Measurements from ENCODE around the gene FOXO1. TPM values are rescaled to one million over a fixed set of nuclear protein-coding genes. Genes with fewer than 3 reads are reported as not detected.
A peak's percentile ranks its signal among the peaks of the same experiment; 100 is the strongest.

Gene FOXO1
- total RNA-seq, 6 experiments from 2014 or later: 12.3 to 27.7 (median 14.6) TPM

DNA sequence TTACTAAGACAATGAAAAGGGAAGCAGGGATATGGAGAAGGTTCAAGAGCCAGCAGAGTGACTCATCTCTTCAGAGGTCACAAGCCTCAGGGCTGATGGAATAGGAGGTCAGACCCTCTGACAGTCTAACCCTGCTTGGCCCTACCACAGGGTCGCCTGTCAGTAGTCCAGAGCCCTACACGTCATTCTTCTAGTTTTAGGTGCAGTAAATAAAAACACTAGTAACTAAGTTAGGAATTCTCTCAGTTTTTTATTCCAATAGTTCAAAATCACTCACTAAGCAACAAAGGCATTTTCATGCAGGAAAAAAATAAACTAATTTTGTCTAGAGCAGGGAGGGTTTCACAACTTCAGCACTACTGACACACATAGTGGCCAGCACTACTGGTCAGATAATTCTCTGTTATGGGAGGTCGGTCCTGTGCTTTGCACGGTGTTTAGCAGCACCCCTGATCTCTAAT, 27.2 kb downstream of the FOXO1 start:
- no peak overlapping the region for H3K4me3 ChIP-seq
- intact Hi-C loops (cut with DNase I): no loop called here
- ATAC-seq (peak; percentile 82 to 95 (median 88)), DNase-seq (peak in 1 of 3 donors; percentile 46)
- H3K36me3 ChIP-seq: no peaks in the 10 kb centered on the region
- peaks cover 0 to 38% (median 15%) of the 10 kb centered on the region in 4 donors for H3K4me1 ChIP-seq
- peak overlapping the region in 2 of 3 donors; percentile 7 to 35 for H3K27ac ChIP-seq
- TF ChIP-seq, protein P1, sequence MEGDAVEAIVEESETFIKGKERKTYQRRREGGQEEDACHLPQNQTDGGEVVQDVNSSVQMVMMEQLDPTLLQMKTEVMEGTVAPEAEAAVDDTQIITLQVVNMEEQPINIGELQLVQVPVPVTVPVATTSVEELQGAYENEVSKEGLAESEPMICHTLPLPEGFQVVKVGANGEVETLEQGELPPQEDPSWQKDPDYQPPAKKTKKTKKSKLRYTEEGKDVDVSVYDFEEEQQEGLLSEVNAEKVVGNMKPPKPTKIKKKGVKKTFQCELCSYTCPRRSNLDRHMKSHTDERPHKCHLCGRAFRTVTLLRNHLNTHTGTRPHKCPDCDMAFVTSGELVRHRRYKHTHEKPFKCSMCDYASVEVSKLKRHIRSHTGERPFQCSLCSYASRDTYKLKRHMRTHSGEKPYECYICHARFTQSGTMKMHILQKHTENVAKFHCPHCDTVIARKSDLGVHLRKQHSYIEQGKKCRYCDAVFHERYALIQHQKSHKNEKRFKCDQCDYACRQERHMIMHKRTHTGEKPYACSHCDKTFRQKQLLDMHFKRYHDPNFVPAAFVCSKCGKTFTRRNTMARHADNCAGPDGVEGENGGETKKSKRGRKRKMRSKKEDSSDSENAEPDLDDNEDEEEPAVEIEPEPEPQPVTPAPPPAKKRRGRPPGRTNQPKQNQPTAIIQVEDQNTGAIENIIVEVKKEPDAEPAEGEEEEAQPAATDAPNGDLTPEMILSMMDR (IDR thresholded peaks at IDR 0.05): no peak
- TF ChIP-seq POLR2A (IDR thresholded peaks at IDR 0.05): no peak
- H3K27me3 ChIP-seq: no peaks in the 10 kb centered on the region
- H3K9me3 ChIP-seq: no peaks in the 10 kb centered on the region
- 26% methylated on average over 4 of the region's 4 CpGs for WGBS (ENCODE audit: insufficient coverage, low coverage, low lambda C conversion rate, missing lambda C conversion rate)

DNA sequence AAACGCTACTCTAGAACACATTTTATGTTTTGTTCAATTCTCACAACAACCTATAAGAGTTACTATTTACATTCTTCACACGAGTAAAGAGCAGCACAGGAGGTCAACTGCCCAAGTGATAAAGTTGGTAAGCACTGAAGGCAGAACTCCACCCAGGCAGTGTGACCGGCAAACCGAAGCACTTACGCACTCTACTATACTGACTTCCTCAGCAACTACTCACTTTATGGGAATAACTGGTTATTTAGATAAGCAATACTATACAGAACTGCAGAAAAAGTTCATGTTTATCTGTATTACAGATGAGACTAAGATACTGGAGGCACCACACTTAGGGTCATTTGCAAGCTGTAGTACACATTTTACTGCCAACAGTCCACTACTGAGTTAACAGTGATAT, 28.8 kb downstream of the FOXO1 start:
- Histone ChIP-seq H3K9me3 (no peaks in the 10 kb centered on the region), H3K4me3 (no peak overlapping the region), H3K4me1 (peaks cover 0 to 38% (median 15%) of the 10 kb centered on the region in 4 donors), H3K27ac (no peak overlapping the region), H3K36me3 (peaks cover 0 to 2% (median 0%) of the 10 kb centered on the region in 4 donors), H3K27me3 (no peaks in the 10 kb centered on the region)
- DNase-seq (no peak), ATAC-seq (peak; percentile 42 to 63 (median 57))
- WGBS (ENCODE audit: insufficient coverage, low coverage, low lambda C conversion rate, missing lambda C conversion rate): 28% methylated on average over 5 of the region's 5 CpGs
- TF ChIP-seq, protein P1 (IDR thresholded peaks at IDR 0.05): no peak
- intact Hi-C loops (cut with DNase I): no loop called here

DNA sequence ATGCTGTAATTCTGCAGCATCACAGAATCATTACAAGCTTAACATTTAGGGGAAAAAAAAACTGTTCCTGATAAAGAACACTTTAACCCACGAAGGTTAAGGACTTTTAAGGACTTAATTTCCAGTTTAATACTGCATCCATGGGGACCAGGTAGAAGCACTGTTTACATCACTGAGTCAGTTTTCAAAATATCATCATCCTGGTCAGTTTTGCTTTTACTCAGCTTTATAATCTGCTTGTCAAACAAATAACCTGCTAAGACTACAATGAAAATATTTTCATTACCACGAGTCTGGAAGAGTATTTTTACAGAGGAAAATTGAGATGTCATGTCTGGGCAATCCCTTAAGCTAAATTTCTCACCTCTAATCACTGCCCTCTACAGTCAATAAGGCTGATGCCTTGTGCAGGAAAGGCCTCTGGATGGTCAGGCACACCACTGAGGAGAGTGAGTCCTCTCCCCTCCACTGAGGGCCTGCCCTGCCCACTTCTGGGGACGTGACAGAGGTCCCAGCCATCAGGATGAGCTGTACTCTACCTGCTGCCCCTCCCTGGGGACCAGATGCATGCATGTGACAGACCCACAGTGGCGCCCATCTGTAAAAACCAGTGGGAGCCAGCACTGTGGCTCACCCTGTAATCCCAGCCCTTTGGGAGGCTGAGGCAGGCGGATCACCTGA, 31.0 kb downstream of the FOXO1 start:
- H3K9me3 ChIP-seq: no peaks in the 10 kb centered on the region
- no peak for DNase-seq
- peak in 2 of 4 donors; percentile 4 to 11 for ATAC-seq
- intact Hi-C loops (cut with DNase I): no loop called here
- no peak overlapping the region for H3K4me3 ChIP-seq
- H3K4me1 ChIP-seq: peaks cover 0 to 36% (median 15%) of the 10 kb centered on the region in 4 donors
- peaks cover 0 to 2% (median 0%) of the 10 kb centered on the region in 4 donors for H3K36me3 ChIP-seq
- no peaks in the 10 kb centered on the region for H3K27me3 ChIP-seq
- no peak overlapping the region for H3K27ac ChIP-seq
- WGBS (ENCODE audit: insufficient coverage, low coverage, low lambda C conversion rate, missing lambda C conversion rate): 20% methylated on average over 2 of the region's 5 CpGs
- TF ChIP-seq, protein P1 (IDR thresholded peaks at IDR 0.05): no peak
- no peak for TF ChIP-seq POLR2A (IDR thresholded peaks at IDR 0.05)

DNA sequence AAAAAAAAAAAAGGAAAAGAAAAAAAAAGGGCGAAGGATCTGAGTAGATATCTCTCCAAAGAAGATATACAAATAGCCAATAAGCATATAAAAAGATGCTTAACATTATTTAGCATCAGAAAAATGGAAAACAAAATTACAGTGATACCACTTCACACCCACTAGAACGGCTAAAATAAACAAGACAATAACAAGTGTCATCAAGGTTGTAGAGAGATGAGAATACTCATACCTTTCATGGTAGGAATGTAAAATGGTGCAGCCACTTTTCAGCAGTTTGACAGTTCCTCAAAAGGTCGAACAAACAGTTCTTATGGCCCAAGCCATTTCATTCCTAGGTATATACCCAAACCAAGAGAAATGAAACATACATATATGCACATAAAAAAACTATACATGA, 33.5 kb downstream of the FOXO1 start:
- H3K4me3 ChIP-seq: no peak overlapping the region
- intact Hi-C loops (cut with DNase I): no loop called here
- no peaks in the 10 kb centered on the region for H3K27me3 ChIP-seq
- H3K9me3 ChIP-seq: no peaks in the 10 kb centered on the region
- ATAC-seq (no peak), DNase-seq (no peak)
- WGBS (ENCODE audit: insufficient coverage, low coverage, low lambda C conversion rate, missing lambda C conversion rate): 83% methylated on average over 3 of the region's 3 CpGs
- H3K36me3 ChIP-seq: peaks cover 0 to 2% (median 0%) of the 10 kb centered on the region in 4 donors
- H3K27ac ChIP-seq: no peak overlapping the region
- H3K4me1 ChIP-seq: peaks cover 0 to 25% (median 2%) of the 10 kb centered on the region in 4 donors
- TF ChIP-seq, protein P1 (IDR thresholded peaks at IDR 0.05): no peak
